B cell (primary cell): ENCODE measurements around the gene CD276. TPM values are rescaled to one million over a fixed set of nuclear protein-coding genes. Genes with fewer than 3 reads are reported as not detected.

ENCODE experiments used
- ATAC-seq: fragments of 200-7000 bp; cut with Tn5 transposase; one replicate; pipeline ENCODE4 v1.10.0; 2021; ENCODE audit warnings: low read depth, mild to moderate bottlenecking, moderate number of reproducible peaks, moderate library complexity
- CTCF ChIA-PET: fragments of 350-600 bp; sonication (Branson Sonifier 250); formaldehyde crosslinking; loops from one replicate; lab custom pipeline; 2021; ENCODE audit warnings: antibody characterized with exemption, inconsistent platforms; lab: Charles Lee
- POLR2A ChIA-PET: fragments of 350-600 bp; sonication (Branson Sonifier 250); formaldehyde crosslinking; loops from one replicate; lab custom pipeline; 2021; ENCODE audit warnings: antibody characterized with exemption; lab: Charles Lee
- DNase-seq: peaks from one replicate; pipeline ENCODE4 v3.0.0; 2013
- H2AFZ ChIP-seq: 2 replicates; pipeline ENCODE4 v1.6.1; 2012; ENCODE audit warnings: mild to moderate bottlenecking, low read depth, low read length; ENCODE audit not compliant: insufficient read depth, poor library complexity, severe bottlenecking
- H3K27ac ChIP-seq, 2 donors: 1 replicate in 1 of 2; 2 replicates in 1 of 2; pipeline ENCODE4 v1.5.1; 2012 to 2013; ENCODE audit warnings: low read length in 2 of 2, mild to moderate bottlenecking in 2 of 2, moderate library complexity in 1 of 2
- H3K27me3 ChIP-seq, 4 experiments: fragments of 200-600 bp in 1 of 4; sonication (generic) in 1 of 4; replicated peaks in 1 of 4; 1 replicate in 2 of 4; 2 replicates in 2 of 4; pipeline versions ENCODE4 v1.6.1 to v1.7.0; 2013 to 2016; ENCODE audit warnings: low read length in 3 of 4, mild to moderate bottlenecking in 2 of 4, mixed read lengths in 1 of 4, moderate library complexity in 1 of 4; ENCODE audit not compliant: insufficient read depth in 4 of 4, control insufficient read depth in 3 of 4; ENCODE audit errors: control extremely low read depth in 1 of 4
- H3K36me3 ChIP-seq, 2 experiments: replicated peaks in 1 of 2; 1 replicate in 1 of 2; 2 replicates in 1 of 2; pipeline versions ENCODE4 v1.6.1 to v1.7.1; 2013; ENCODE audit warnings: low read length in 1 of 2; ENCODE audit not compliant: insufficient read depth in 2 of 2, control insufficient read depth in 1 of 2; ENCODE audit errors: control extremely low read depth in 1 of 2, extremely low read depth in 1 of 2
- H3K4me1 ChIP-seq, 2 donors: fragments of 200-600 bp in 1 of 2; sonication (generic) in 1 of 2; 1 replicate in 1 of 2; 2 replicates in 1 of 2; pipeline versions ENCODE4 v1.5.1 to v1.6.1; 2013 to 2017; ENCODE audit warnings: low read length in 2 of 2; ENCODE audit not compliant: control insufficient read depth in 2 of 2, insufficient read depth in 2 of 2
- H3K4me2 ChIP-seq: replicated peaks from 2 replicates; pipeline ENCODE3; 2012; ENCODE audit warnings: mild to moderate bottlenecking, low read depth, low read length; ENCODE audit not compliant: poor library complexity, severe bottlenecking
- H3K4me3 ChIP-seq, 5 experiments: fragments of 200-600 bp in 1 of 5; sonication (generic) in 1 of 5; 1 replicate in 3 of 5; 2 replicates in 2 of 5; pipeline versions ENCODE4 v1.5.1 to v1.7.0; 2011 to 2016; ENCODE audit warnings: low read length in 4 of 5, mild to moderate bottlenecking in 4 of 5, low read depth in 2 of 5, control low read depth in 1 of 5, moderate library complexity in 1 of 5; ENCODE audit not compliant: insufficient read depth in 1 of 5; ENCODE audit errors: control extremely low read depth in 1 of 5, extremely low read depth in 1 of 5
- H3K79me2 ChIP-seq: fragments of 200-600 bp; sonication (generic); one replicate; pipeline ENCODE4 v1.6.0; 2016; ENCODE audit warnings: low read length; ENCODE audit not compliant: control insufficient read depth, insufficient read depth
- H3K9ac ChIP-seq: fragments of 200-600 bp; sonication (generic); 2 replicates; pipeline ENCODE4 v1.6.1; 2017; ENCODE audit warnings: mild to moderate bottlenecking, low read length, moderate library complexity
- H3K9me3 ChIP-seq, 3 donors: one replicate each; pipeline versions ENCODE4 v1.6.1 to v1.7.1; 2013; ENCODE audit warnings: low read length in 2 of 3; ENCODE audit not compliant: control insufficient read depth in 2 of 3, insufficient read depth in 1 of 3; ENCODE audit errors: control extremely low read depth in 1 of 3
- H4K20me1 ChIP-seq: 2 replicates; pipeline ENCODE4 v1.6.0; 2012; ENCODE audit warnings: mild to moderate bottlenecking, low read length; ENCODE audit not compliant: insufficient read depth, control insufficient read depth, poor library complexity, severe bottlenecking
- H3K27ac Mint-ChIP-seq: one replicate; pipeline ENCODE4 v1.8.0; 2021; ENCODE audit warnings: mixed read lengths
- H3K27me3 Mint-ChIP-seq: one replicate; pipeline ENCODE4 v1.8.0; 2021; ENCODE audit warnings: mixed read lengths
- H3K4me1 Mint-ChIP-seq: one replicate; pipeline ENCODE4 v1.8.0; 2021; ENCODE audit warnings: mixed read lengths
- H3K4me3 Mint-ChIP-seq: one replicate; pipeline ENCODE4 v1.8.0; 2021; ENCODE audit warnings: mixed read lengths
- H3K9me3 Mint-ChIP-seq: one replicate; pipeline ENCODE4 v1.8.0; 2022; ENCODE audit warnings: mixed read lengths; ENCODE audit not compliant: insufficient read depth
- CTCF ChIP-seq: fragments of 200-600 bp; IDR thresholded peaks from one replicate; pipeline ENCODE4 v1.8.0; 2022; ENCODE audit warnings: antibody characterized with exemption, mild to moderate bottlenecking
- EZH2 ChIP-seq: IDR thresholded peaks from 2 replicates; pipeline ENCODE4 v1.6.1; 2012; ENCODE audit warnings: borderline replicate concordance, low read depth, mild to moderate bottlenecking, moderate library complexity, low read length; ENCODE audit not compliant: insufficient read depth, poor library complexity, severe bottlenecking
- WGBS: methylation state at CpG from one replicate; pipeline ENCODE4 v1.1.5; 2013; ENCODE audit warnings: missing lambda C conversion rate; ENCODE audit not compliant: insufficient coverage; 5-methylcytosine and 5-hydroxymethylcytosine counted together
- intact Hi-C: fragments of 100-400 bp; cut with micrococcal nuclease; formaldehyde crosslinking; loops from one replicate; pipeline ENCODE4 v1.10.0; 2022
- polyA plus RNA-seq: library from polyadenylated mRNA; depleted of rRNA; stranded (reverse); fragments of >200 nt; gene quantifications from 2 replicates; pipeline ENCODE4 v1.2.3, GENCODE V29; 2012
- total RNA-seq, 2 donors: library from RNA; stranded (reverse); fragments of 120-200 nt in 1 of 2; gene quantifications; 1 replicate in 1 of 2; 2 replicates in 1 of 2; pipeline versions ENCODE4 v1.2.3 to v1.2.4, GENCODE V29; 2013 to 2022

Gene CD276
- total and polyA plus RNA-seq, 2 donors (not counting 1 experiment from before 2014, with no cell fraction given), result not detected

- WGBS, result no CpG with 5 or more reads among the region's 2 CpGs
- ATAC-seq (no peak), DNase-seq (no peak)
- Histone ChIP-seq H3K36me3 (no peaks in the 10 kb centered on the region), H3K79me2 (no peaks in the 10 kb centered on the region), H3K9ac (no peak overlapping the region), H3K4me1 (no peaks in the 10 kb centered on the region), H3K4me3 (no peak overlapping the region), H4K20me1 (no peaks in the 10 kb centered on the region), H3K9me3 (no peaks in the 10 kb centered on the region), H3K4me2 (no peak overlapping the region), H3K27me3 (no peaks in the 10 kb centered on the region), H2AFZ (no peak overlapping the region), H3K27ac (no peak overlapping the region)
- TF ChIP-seq CTCF (no peak), EZH2 (no peak)
- intact Hi-C loops, result no loop called here
- no peak overlapping the region for H3K4me3 Mint-ChIP-seq
- ChIA-PET POLR2A (interaction anchor here (0.5 kb wide), 1 partner anchor 1421 kb away, joined by 6 read pairs; no protein-coding TSS in a partner anchor), CTCF (interaction anchor here (1.5 kb wide), 1 partner anchor 11 kb away, joined by 8 read pairs; no protein-coding TSS in a partner anchor)
- peaks cover 26% of the 10 kb centered on the region for H3K27me3 Mint-ChIP-seq
- no peaks in the 10 kb centered on the region for H3K4me1 Mint-ChIP-seq
- no peak overlapping the region for H3K27ac Mint-ChIP-seq
- H3K9me3 Mint-ChIP-seq, result peaks cover 6% of the 10 kb centered on the region
Observed at GRCh38 chr15:73648014-73648295, 36.2 kb upstream of the CD276 start.

GRCh38 chr15:73650416-73651126, 33.6 kb upstream of the CD276 start:
- peaks cover 29% of the 10 kb centered on the region for H3K27me3 Mint-ChIP-seq
- Histone ChIP-seq H3K4me2 (no peak overlapping the region), H3K36me3 (no peaks in the 10 kb centered on the region), H2AFZ (no peak overlapping the region), H3K27me3 (peaks cover 0 to 2% (median 0%) of the 10 kb centered on the region in 4 experiments), H3K4me3 (no peak overlapping the region), H3K27ac (no peak overlapping the region), H3K4me1 (no peaks in the 10 kb centered on the region), H4K20me1 (no peaks in the 10 kb centered on the region), H3K9ac (no peak overlapping the region), H3K79me2 (no peaks in the 10 kb centered on the region), H3K9me3 (no peaks in the 10 kb centered on the region)
- ATAC-seq (no peak), DNase-seq (no peak)
- intact Hi-C loops, result no loop called here
- TF ChIP-seq CTCF (no peak), EZH2 (no peak)
- no CpG with 5 or more reads among the region's 3 CpGs for WGBS
- peaks cover 6% of the 10 kb centered on the region for H3K9me3 Mint-ChIP-seq
- no peaks in the 10 kb centered on the region for H3K4me1 Mint-ChIP-seq
- CTCF ChIA-PET, result no interaction called here
- POLR2A ChIA-PET, result no interaction called here
- H3K4me3 Mint-ChIP-seq, result no peak overlapping the region
- H3K27ac Mint-ChIP-seq, result no peak overlapping the region
